ENCODE data around the gene PTPRG. TPM values are rescaled to one million over a fixed set of nuclear protein-coding genes. Genes with fewer than 3 reads are reported as not detected.

Gene PTPRG
- total and polyA plus RNA-seq, 2 of the 13 experiments (the other 11 are each of a cell fraction or from before 2014, with no cell fraction given), result 8.0 to 25.3 TPM

DNA sequence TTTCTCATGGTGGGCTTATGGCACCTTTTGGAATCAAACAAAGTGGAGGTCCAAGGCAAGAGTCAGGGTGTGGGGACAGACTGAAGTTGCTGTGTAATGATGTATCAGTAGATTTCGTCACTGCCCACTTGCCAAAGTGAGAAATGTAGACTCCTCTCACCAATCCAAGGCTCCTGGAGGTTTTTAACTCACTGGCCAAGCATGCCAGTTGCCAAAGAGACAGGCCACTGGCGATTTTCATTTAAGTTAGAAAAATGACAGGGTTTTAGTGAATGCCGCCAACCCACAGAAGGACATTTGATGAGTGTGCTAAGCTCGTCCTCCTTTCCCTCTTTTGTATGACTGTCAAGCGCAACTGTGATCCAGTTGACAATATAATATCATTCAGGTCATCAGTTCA, 602.8 kb downstream of the PTPRG start:
- 95% methylated on average over 5 of the region's 5 CpGs for WGBS (ENCODE audit: low lambda C conversion rate)

DNA sequence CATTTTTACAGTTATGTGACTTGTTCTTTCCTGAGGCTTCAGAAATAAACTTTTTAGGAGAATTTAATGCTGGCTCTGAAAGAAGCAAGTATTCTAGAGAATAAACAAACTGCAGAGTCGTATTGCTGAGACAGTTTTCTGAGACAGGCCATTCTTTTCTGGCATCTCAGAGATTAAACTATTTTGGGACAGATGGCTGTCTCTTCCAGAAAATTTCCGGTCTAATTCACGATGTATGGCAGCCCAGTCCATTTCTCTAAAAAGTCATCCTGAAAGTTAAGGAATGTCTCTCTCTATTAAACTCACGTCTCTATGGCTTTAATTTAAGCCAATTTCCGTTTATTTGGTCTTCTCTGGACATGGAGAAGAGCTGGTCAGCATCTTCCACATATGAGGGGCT, 603.4 kb downstream of the PTPRG start:
- POLR2A ChIA-PET, result no interaction called here
- in situ Hi-C loops (cut with HindIII; ENCODE audit: extremely low pct_ligation_motif_present, low pct_unique_long_range_greater_than_20kb) (no loop called here), intact Hi-C loops (cut with micrococcal nuclease; ENCODE audit: unreplicated experiment) (no loop called here)
- no peak overlapping the region for H3K9ac ChIP-seq (ENCODE audit: insufficient read depth, low read depth, low read length)
- peaks cover 10 to 11% of the 10 kb centered on the region in 2 experiments; a peak in 3 of 5 replicates for H3K36me3 ChIP-seq (replicated peaks in 1 of 2; ENCODE audit: control insufficient read depth in 1 of 2, insufficient read depth in 2 of 2, low read length in 2 of 2)
- no peaks in the 10 kb centered on the region for H3K79me2 ChIP-seq (ENCODE audit: insufficient read depth, low read length)
- no peak for ATAC-seq
- WGBS (ENCODE audit: low lambda C conversion rate), result 95% methylated on average over 5 of the region's 5 CpGs
- no peaks in the 10 kb centered on the region for H3K4me1 ChIP-seq (ENCODE audit: insufficient read depth, low read length)
- no peaks in the 10 kb centered on the region for H3K9me3 ChIP-seq (ENCODE audit: low read length)
- H3K4me2 ChIP-seq (ENCODE audit: low read depth, low read length), result no peak overlapping the region
- no peak overlapping the region for H3K4me3 ChIP-seq (replicated peaks in 1 of 3; ENCODE audit: insufficient read depth in 1 of 3, low read depth in 2 of 3, low read length in 3 of 3)
- H3K27ac ChIP-seq (ENCODE audit: extremely low read length, insufficient read depth, low read length), result no peak overlapping the region
- no peaks in the 10 kb centered on the region for H3K27me3 ChIP-seq (ENCODE audit: control insufficient read depth in 1 of 2, insufficient read depth in 2 of 2, low read length in 2 of 2)
- BruUV-seq (replicated peaks), result no TSS peak
- no peaks in the 10 kb centered on the region for H4K20me1 ChIP-seq (ENCODE audit: insufficient read depth, low read length)
- CTCF ChIA-PET (ENCODE audit: low intra/inter-chr PET ratio, low total read pairs), result no interaction called here
- FAIRE-seq, result no peak
- H2AFZ ChIP-seq (ENCODE audit: low read length), result no peak overlapping the region
- DNase-seq (ENCODE audit: low spot score), result no peak
- TF ChIP-seq PITX1 (CRISPR knock-in tag; IDR thresholded peaks at IDR 0.05), result no peak

More for the DNA sequence above, 602.8 kb downstream of the PTPRG start:
- H3K9me3 ChIP-seq (ENCODE audit: low read length), result no peaks in the 10 kb centered on the region
- in situ Hi-C loops (cut with HindIII; ENCODE audit: extremely low pct_ligation_motif_present, low pct_unique_long_range_greater_than_20kb) (no loop called here), intact Hi-C loops (cut with micrococcal nuclease; ENCODE audit: unreplicated experiment) (no loop called here)
- no peak overlapping the region for H3K9ac ChIP-seq (ENCODE audit: insufficient read depth, low read depth, low read length)
- TF ChIP-seq ZNF30 (CRISPR knock-in tag; IDR thresholded peaks at IDR 0.05) (no peak), ZNF263 (CRISPR knock-in tag; IDR thresholded peaks at IDR 0.05) (no peak), HOXA9 (CRISPR knock-in tag; IDR thresholded peaks at IDR 0.05; ENCODE audit: borderline replicate concordance) (no peak), ZNF543 (CRISPR knock-in tag; IDR thresholded peaks at IDR 0.05) (no peak), TCF12 (IDR thresholded peaks at IDR 0.05) (no peak), TCF12 (CRISPR knock-in tag; IDR thresholded peaks at IDR 0.05) (no peak)
- TF ChIP-seq, protein P1, sequence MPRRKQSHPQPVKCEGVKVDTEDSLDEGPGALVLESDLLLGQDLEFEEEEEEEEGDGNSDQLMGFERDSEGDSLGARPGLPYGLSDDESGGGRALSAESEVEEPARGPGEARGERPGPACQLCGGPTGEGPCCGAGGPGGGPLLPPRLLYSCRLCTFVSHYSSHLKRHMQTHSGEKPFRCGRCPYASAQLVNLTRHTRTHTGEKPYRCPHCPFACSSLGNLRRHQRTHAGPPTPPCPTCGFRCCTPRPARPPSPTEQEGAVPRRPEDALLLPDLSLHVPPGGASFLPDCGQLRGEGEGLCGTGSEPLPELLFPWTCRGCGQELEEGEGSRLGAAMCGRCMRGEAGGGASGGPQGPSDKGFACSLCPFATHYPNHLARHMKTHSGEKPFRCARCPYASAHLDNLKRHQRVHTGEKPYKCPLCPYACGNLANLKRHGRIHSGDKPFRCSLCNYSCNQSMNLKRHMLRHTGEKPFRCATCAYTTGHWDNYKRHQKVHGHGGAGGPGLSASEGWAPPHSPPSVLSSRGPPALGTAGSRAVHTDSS (CRISPR knock-in tag; conservative IDR thresholded peaks at IDR 0.05), result no peak
- TF ChIP-seq, protein P2, sequence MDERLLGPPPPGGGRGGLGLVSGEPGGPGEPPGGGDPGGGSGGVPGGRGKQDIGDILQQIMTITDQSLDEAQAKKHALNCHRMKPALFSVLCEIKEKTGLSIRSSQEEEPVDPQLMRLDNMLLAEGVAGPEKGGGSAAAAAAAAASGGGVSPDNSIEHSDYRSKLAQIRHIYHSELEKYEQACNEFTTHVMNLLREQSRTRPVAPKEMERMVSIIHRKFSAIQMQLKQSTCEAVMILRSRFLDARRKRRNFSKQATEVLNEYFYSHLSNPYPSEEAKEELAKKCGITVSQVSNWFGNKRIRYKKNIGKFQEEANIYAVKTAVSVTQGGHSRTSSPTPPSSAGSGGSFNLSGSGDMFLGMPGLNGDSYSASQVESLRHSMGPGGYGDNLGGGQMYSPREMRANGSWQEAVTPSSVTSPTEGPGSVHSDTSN (CRISPR knock-in tag; IDR thresholded peaks at IDR 0.05), result no peak
- H3K27ac ChIP-seq (ENCODE audit: extremely low read length, insufficient read depth, low read length), result no peak overlapping the region
- no peak overlapping the region for H2AFZ ChIP-seq (ENCODE audit: low read length)
- ChIA-PET POLR2A (no interaction called here), CTCF (ENCODE audit: low intra/inter-chr PET ratio, low total read pairs) (no interaction called here)
- no peaks in the 10 kb centered on the region for H3K27me3 ChIP-seq (ENCODE audit: control insufficient read depth in 1 of 2, insufficient read depth in 2 of 2, low read length in 2 of 2)
- H3K4me3 ChIP-seq (replicated peaks in 1 of 3; ENCODE audit: insufficient read depth in 1 of 3, low read depth in 2 of 3, low read length in 3 of 3), result no peak overlapping the region
- H4K20me1 ChIP-seq (ENCODE audit: insufficient read depth, low read length), result no peaks in the 10 kb centered on the region
- H3K4me1 ChIP-seq (ENCODE audit: insufficient read depth, low read length), result no peaks in the 10 kb centered on the region
- DNase-seq (ENCODE audit: low spot score) (no peak), FAIRE-seq (no peak), ATAC-seq (no peak)
- H3K36me3 ChIP-seq (replicated peaks in 1 of 2; ENCODE audit: control insufficient read depth in 1 of 2, insufficient read depth in 2 of 2, low read length in 2 of 2), result peaks cover 10 to 14% of the 10 kb centered on the region in 2 experiments; a peak in 3 of 5 replicates
- no peak overlapping the region for H3K4me2 ChIP-seq (ENCODE audit: low read depth, low read length)
- no TSS peak for BruUV-seq (replicated peaks)
- H3K79me2 ChIP-seq (ENCODE audit: insufficient read depth, low read length), result no peaks in the 10 kb centered on the region

All from HepG2 (cell line).